Measurements from ENCODE around the gene SYCP2. TPM values are rescaled to one million over a fixed set of nuclear protein-coding genes. Genes with fewer than 3 reads are reported as not detected.
"Not testable (repeated sequence)": the region's sequence is repeated elsewhere in the genome, so short reads cannot be mapped to it uniquely, and the experiment has no call there.

SYCP2 gene
- polyA plus RNA-seq, 1 experiment, result 0.24 TPM

DNA sequence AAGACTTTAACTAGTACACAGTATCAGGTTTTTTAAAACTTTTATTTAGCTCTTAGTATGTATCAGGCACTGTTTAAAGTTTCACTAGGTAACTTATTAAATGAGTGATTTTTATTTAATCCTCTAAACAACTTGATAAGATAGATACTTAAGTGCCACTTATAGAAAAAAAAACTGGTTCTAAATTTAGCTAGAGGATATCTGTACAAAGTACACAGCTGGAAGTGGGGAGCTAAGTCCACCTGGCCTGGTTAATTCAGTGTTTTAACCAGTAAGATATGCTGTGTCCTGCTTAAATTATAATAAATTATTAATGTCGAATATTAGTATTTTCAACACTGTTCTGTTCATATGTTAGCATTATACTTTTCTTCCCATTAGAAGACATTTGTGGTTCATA lies 37.5 kb downstream of the SYCP2 start:
- DNase-seq (ENCODE audit: low read depth, low spot score), result no peak
- TF ChIP-seq, protein P1, sequence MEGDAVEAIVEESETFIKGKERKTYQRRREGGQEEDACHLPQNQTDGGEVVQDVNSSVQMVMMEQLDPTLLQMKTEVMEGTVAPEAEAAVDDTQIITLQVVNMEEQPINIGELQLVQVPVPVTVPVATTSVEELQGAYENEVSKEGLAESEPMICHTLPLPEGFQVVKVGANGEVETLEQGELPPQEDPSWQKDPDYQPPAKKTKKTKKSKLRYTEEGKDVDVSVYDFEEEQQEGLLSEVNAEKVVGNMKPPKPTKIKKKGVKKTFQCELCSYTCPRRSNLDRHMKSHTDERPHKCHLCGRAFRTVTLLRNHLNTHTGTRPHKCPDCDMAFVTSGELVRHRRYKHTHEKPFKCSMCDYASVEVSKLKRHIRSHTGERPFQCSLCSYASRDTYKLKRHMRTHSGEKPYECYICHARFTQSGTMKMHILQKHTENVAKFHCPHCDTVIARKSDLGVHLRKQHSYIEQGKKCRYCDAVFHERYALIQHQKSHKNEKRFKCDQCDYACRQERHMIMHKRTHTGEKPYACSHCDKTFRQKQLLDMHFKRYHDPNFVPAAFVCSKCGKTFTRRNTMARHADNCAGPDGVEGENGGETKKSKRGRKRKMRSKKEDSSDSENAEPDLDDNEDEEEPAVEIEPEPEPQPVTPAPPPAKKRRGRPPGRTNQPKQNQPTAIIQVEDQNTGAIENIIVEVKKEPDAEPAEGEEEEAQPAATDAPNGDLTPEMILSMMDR (IDR thresholded peaks at IDR 0.05; ENCODE audit: low read depth, low read length), result no peak
- ChIA-PET POLR2A (no interaction called here), CTCF (no interaction called here)
- Histone ChIP-seq H3K9me3 (ENCODE audit: control insufficient read depth, insufficient read depth, low read length) (no peaks in the 10 kb centered on the region), H3K4me3 (ENCODE audit: low read depth, low read length) (no peak overlapping the region), H3K27ac (ENCODE audit: low read depth, low read length) (no peak overlapping the region), H3K27me3 (ENCODE audit: control insufficient read depth, insufficient read depth, low read length) (no peaks in the 10 kb centered on the region)

DNA sequence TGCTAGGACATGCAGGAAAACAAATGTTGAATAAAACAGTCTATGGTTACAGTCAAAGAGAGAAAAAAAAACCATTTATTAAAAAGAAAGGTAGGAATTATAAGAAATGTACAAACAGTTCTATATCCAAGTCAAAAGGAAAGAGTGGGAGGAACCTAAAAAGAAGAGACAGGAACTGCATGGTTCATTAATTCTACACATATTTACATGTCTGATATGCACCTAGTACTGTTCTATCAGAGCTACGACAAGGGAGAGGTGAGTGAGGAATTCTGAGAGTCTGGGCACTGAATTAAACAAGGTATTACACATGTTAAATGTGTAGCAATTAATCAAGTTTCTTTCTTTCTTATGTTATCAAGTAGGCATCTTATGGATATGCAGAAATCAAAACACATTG lies 41.9 kb downstream of the SYCP2 start:
- POLR2A ChIA-PET, result no interaction called here
- Histone ChIP-seq H3K27ac (ENCODE audit: low read depth, low read length) (no peak overlapping the region), H3K4me3 (ENCODE audit: low read depth, low read length) (no peak overlapping the region), H3K27me3 (ENCODE audit: control insufficient read depth, insufficient read depth, low read length) (no peaks in the 10 kb centered on the region), H3K9me3 (ENCODE audit: control insufficient read depth, insufficient read depth, low read length) (no peaks in the 10 kb centered on the region)
- no peak for DNase-seq (ENCODE audit: low read depth, low spot score)
- CTCF ChIA-PET, result no interaction called here
- TF ChIP-seq, protein P1 (IDR thresholded peaks at IDR 0.05; ENCODE audit: low read depth, low read length), result no peak

DNA sequence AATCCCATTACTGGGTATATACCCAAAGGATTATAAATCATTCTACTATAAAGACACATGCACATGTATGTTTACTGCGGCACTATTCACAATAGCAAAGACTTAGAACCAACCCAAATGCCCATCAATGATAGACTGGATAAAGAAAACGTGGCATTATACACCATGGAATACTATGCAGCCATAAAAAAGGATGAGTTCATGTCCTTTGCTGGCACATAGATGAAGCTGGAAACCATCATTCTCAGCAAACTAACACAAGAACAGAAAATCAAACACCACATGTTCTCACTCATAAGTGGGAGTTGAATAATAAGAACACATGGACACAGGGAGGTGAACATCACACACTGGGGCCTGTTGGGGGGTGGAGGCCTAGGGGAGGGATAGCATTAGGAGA lies 43.4 kb downstream of the SYCP2 start:
- H3K4me3 ChIP-seq (ENCODE audit: low read depth, low read length); DNase-seq (ENCODE audit: low read depth, low spot score); H3K9me3 ChIP-seq (ENCODE audit: control insufficient read depth, insufficient read depth, low read length); H3K27me3 ChIP-seq (ENCODE audit: control insufficient read depth, insufficient read depth, low read length); POLR2A ChIA-PET; CTCF ChIA-PET; H3K27ac ChIP-seq (ENCODE audit: low read depth, low read length): not testable (repeated sequence)

DNA sequence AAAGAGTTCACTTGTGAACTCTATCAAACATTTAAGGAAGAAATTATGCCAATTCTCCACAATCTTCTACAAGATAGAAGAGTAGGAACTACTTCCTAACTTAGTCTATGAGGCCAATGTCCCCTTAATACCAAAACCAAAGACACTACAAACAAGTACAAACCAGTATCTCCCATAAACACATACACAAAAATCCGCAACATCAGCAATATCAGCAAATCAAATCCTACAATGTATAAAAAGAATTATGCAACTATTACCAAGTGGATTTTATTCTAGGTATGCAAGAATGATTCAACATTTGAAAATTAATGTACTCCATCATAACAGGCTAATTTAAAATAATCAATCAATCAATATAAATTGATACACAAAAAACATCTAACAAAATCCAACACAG lies 45.4 kb downstream of the SYCP2 start:
- no peak overlapping the region for H3K27ac ChIP-seq (ENCODE audit: low read depth, low read length)
- CTCF ChIA-PET, result no interaction called here
- H3K4me3 ChIP-seq (ENCODE audit: low read depth, low read length), result no peak overlapping the region
- H3K27me3 ChIP-seq (ENCODE audit: control insufficient read depth, insufficient read depth, low read length), result no peaks in the 10 kb centered on the region
- POLR2A ChIA-PET, result no interaction called here
- TF ChIP-seq, protein P1 (IDR thresholded peaks at IDR 0.05; ENCODE audit: low read depth, low read length), result no peak
- DNase-seq (ENCODE audit: low read depth, low spot score), result no peak
- H3K9me3 ChIP-seq (ENCODE audit: control insufficient read depth, insufficient read depth, low read length), result no peaks in the 10 kb centered on the region

DNA sequence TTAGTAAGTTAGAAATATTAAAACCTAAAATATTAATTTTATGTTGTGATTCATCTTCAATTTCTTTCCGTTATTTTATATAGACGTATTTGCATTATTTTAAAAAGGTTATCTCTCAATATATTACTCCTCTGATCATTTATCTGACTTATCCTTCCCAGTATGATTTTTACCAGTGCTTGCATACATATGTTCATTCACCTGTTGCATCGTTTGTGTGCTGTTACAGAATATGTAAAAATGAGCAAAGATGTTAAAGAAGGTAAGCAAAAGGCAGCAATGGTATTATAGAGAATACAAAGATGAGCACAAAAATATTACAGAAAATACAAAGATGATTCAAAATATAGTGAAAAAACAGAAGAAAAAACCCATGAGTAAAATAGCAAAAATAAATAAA lies 48.9 kb downstream of the SYCP2 start:
- CTCF ChIA-PET, result no interaction called here

More for the DNA sequence above, 48.9 kb downstream of the SYCP2 start:
- no peaks in the 10 kb centered on the region for H3K9me3 ChIP-seq (ENCODE audit: control insufficient read depth, insufficient read depth, low read length)
- no peak for DNase-seq (ENCODE audit: low read depth, low spot score)
- no peak overlapping the region for H3K4me3 ChIP-seq (ENCODE audit: low read depth, low read length)
- no peak overlapping the region for H3K27ac ChIP-seq (ENCODE audit: low read depth, low read length)
- no peaks in the 10 kb centered on the region for H3K27me3 ChIP-seq (ENCODE audit: control insufficient read depth, insufficient read depth, low read length)
- POLR2A ChIA-PET, result no interaction called here
- TF ChIP-seq, protein P1 (IDR thresholded peaks at IDR 0.05; ENCODE audit: low read depth, low read length), result no peak

All from AG04450 (cell line).